T-cell (primary cell): ENCODE results near the gene CASP5. TPM values are rescaled to one million over a fixed set of nuclear protein-coding genes. Genes with fewer than 3 reads are reported as not detected.

Experiments used
- ATAC-seq, 4 experiments: fragments of 200-7000 bp in 3 of 4; fragments of 150-1000 bp in 1 of 4; cut with Tn5 transposase; replicated peaks in 1 of 4; 1 replicate in 3 of 4; 2 replicates in 1 of 4; pipeline ENCODE4 v1.10.0; 2021; ENCODE audit warnings: moderate library complexity in 3 of 4, mild to moderate bottlenecking in 2 of 4, moderate number of reproducible peaks in 1 of 4
- CTCF ChIA-PET, 2 donors: fragments of 300-600 bp; sonication (Branson Sonifier 250); formaldehyde crosslinking; loops; one replicate each; lab custom pipeline; 2022; ENCODE audit warnings: antibody characterized with exemption in 2 of 2; lab: Charles Lee
- POLR2A ChIA-PET, 2 donors: fragments of 300-600 bp; sonication (Branson Sonifier 250); formaldehyde crosslinking; loops; one replicate each; lab custom pipeline; 2022; ENCODE audit warnings: antibody characterized with exemption in 2 of 2; lab: Charles Lee
- DNase-seq, 35 experiments: peaks; one replicate each; pipeline versions ENCODE4 v3.0.0 to v3.0.0-alpha.2; 2013 to 2023
- H3K27ac ChIP-seq: one replicate; pipeline ENCODE4 v1.5.1; 2013; ENCODE audit warnings: low read length
- H3K27me3 ChIP-seq, 2 experiments: replicated peaks in 1 of 2; 1 replicate in 1 of 2; 2 replicates in 1 of 2; pipeline versions ENCODE4 v1.6.1 to v1.7.0; 2013; ENCODE audit warnings: low read length in 1 of 2, mixed read lengths in 1 of 2; ENCODE audit not compliant: control insufficient read depth in 2 of 2, insufficient read depth in 2 of 2; ENCODE audit errors: extremely low read depth in 1 of 2
- H3K36me3 ChIP-seq, 2 donors: 1 replicate in 1 of 2; 2 replicates in 1 of 2; pipeline versions ENCODE4 v1.6.1 to v1.7.0; 2013; ENCODE audit warnings: low read length in 1 of 2; ENCODE audit not compliant: control insufficient read depth in 2 of 2, insufficient read depth in 1 of 2; ENCODE audit errors: extremely low read depth in 1 of 2
- H3K4me1 ChIP-seq, 2 experiments: 1 replicate in 1 of 2; 2 replicates in 1 of 2; pipeline versions ENCODE4 v1.6.1 to v1.7.0; 2013; ENCODE audit warnings: low read length in 2 of 2, mixed read lengths in 1 of 2; ENCODE audit not compliant: insufficient read depth in 2 of 2, control insufficient read depth in 1 of 2; ENCODE audit errors: extremely low read depth in 1 of 2
- H3K4me3 ChIP-seq, 2 donors: 1 replicate in 1 of 2; 2 replicates in 1 of 2; pipeline versions ENCODE4 v1.5.1 to v1.7.0; 2013; ENCODE audit warnings: mild to moderate bottlenecking in 2 of 2, low read length in 1 of 2, moderate library complexity in 1 of 2; ENCODE audit not compliant: control insufficient read depth in 1 of 2; ENCODE audit errors: extremely low read depth in 1 of 2
- H3K9me3 ChIP-seq: 2 replicates; pipeline ENCODE4 v1.7.0; 2013
- H3K27ac Mint-ChIP-seq, 2 donors: one replicate each; pipeline ENCODE4 v1.8.0; 2020 to 2021; ENCODE audit warnings: mild to moderate bottlenecking in 2 of 2, mixed read lengths in 2 of 2
- H3K27me3 Mint-ChIP-seq, 2 donors: one replicate each; pipeline ENCODE4 v1.8.0; 2021 to 2022; ENCODE audit warnings: mixed read lengths in 2 of 2
- H3K36me3 Mint-ChIP-seq: one replicate; pipeline ENCODE4 v1.8.0; 2021; ENCODE audit warnings: mixed read lengths
- H3K4me1 Mint-ChIP-seq, 3 donors: one replicate each; pipeline ENCODE4 v1.8.0; 2020 to 2022; ENCODE audit warnings: mixed read lengths in 3 of 3, mild to moderate bottlenecking in 1 of 3
- H3K4me3 Mint-ChIP-seq, 3 donors: one replicate each; pipeline ENCODE4 v1.8.0; 2020 to 2022; ENCODE audit warnings: mild to moderate bottlenecking in 3 of 3, mixed read lengths in 3 of 3, moderate library complexity in 3 of 3
- H3K9me3 Mint-ChIP-seq, 3 donors: one replicate each; pipeline ENCODE4 v1.8.0; 2020 to 2022; ENCODE audit warnings: mixed read lengths in 3 of 3
- WGBS: methylation state at CpG from one replicate; pipeline ENCODE4 v1.1.5; 2013; ENCODE audit warnings: missing lambda C conversion rate; ENCODE audit not compliant: insufficient coverage; 5-methylcytosine and 5-hydroxymethylcytosine counted together
- total RNA-seq, 35 experiments: library from RNA in 6 of 35; stranded (reverse) in 6 of 35; fragments of 120-200 nt in 1 of 35; gene quantifications; one replicate each; pipeline versions ENCODE4 v1.2.1 to v1.2.4 and lab custom pipeline; 2013 to 2026

The CASP5 gene
- total RNA-seq, 5 donors from 2014 or later (not counting 1 experiment from before 2014, with no cell fraction given) = 0.38 TPM; not detected in 4

- Mint-ChIP-seq H3K27ac (no peak overlapping the region), H3K9me3 (peaks cover 0 to 3% (median 3%) of the 10 kb centered on the region in 3 donors), H3K36me3 (peaks cover 14% of the 10 kb centered on the region), H3K4me1 (no peaks in the 10 kb centered on the region), H3K4me3 (no peak overlapping the region), H3K27me3 (no peaks in the 10 kb centered on the region)
- no CpG with 5 or more reads among the region's 4 CpGs for WGBS
- ChIA-PET POLR2A (no interaction called here), CTCF (no interaction called here)
- H3K36me3 ChIP-seq = peaks cover 0 to 3% of the 10 kb centered on the region in 2 donors
- no peaks in the 10 kb centered on the region for H3K4me1 ChIP-seq
- ATAC-seq (no peak), DNase-seq (no peak)
- no peak overlapping the region for H3K27ac ChIP-seq
- H3K27me3 ChIP-seq = no peaks in the 10 kb centered on the region
- H3K4me3 ChIP-seq = no peak overlapping the region
- no peaks in the 10 kb centered on the region for H3K9me3 ChIP-seq
Observed at GRCh38 chr11:105057432-105057831, 34.5 kb upstream of the CASP5 start.

GRCh38 chr11:105056446-105056845 is 33.5 kb upstream of the CASP5 start:
- no peaks in the 10 kb centered on the region for H3K4me1 ChIP-seq
- DNase-seq (no peak), ATAC-seq (no peak)
- H3K36me3 ChIP-seq = no peaks in the 10 kb centered on the region
- H3K27ac ChIP-seq = no peak overlapping the region
- no peaks in the 10 kb centered on the region for H3K27me3 Mint-ChIP-seq
- H3K9me3 Mint-ChIP-seq = peaks cover 0 to 3% (median 3%) of the 10 kb centered on the region in 3 donors
- no peak overlapping the region for H3K4me3 Mint-ChIP-seq
- no peaks in the 10 kb centered on the region for H3K9me3 ChIP-seq
- WGBS = no CpG with 5 or more reads among the region's 1 CpG
- H3K4me1 Mint-ChIP-seq = no peaks in the 10 kb centered on the region
- POLR2A ChIA-PET = no interaction called here
- H3K27me3 ChIP-seq = no peaks in the 10 kb centered on the region
- H3K4me3 ChIP-seq = no peak overlapping the region
- no peak overlapping the region for H3K27ac Mint-ChIP-seq
- CTCF ChIA-PET = no interaction called here
- peaks cover 7% of the 10 kb centered on the region for H3K36me3 Mint-ChIP-seq

GRCh38 chr11:105054723-105055493 is 31.9 kb upstream of the CASP5 start:
- H3K27me3 ChIP-seq = no peaks in the 10 kb centered on the region
- H3K4me1 ChIP-seq = no peaks in the 10 kb centered on the region
- POLR2A ChIA-PET = interaction anchor here in 1 of 2 donors (0.6 kb wide), 1 partner anchor 11 kb away, joined by 3 read pairs; no protein-coding TSS in a partner anchor
- ATAC-seq = peak in 1 of 4 experiments; percentile 61
- no peaks in the 10 kb centered on the region for H3K9me3 ChIP-seq
- Mint-ChIP-seq H3K9me3 (peaks cover 0 to 3% (median 0%) of the 10 kb centered on the region in 3 donors), H3K27ac (no peak overlapping the region), H3K4me1 (no peaks in the 10 kb centered on the region), H3K4me3 (no peak overlapping the region), H3K36me3 (no peaks in the 10 kb centered on the region), H3K27me3 (no peaks in the 10 kb centered on the region)
- DNase-seq = no peak
- no CpG with 5 or more reads among the region's 2 CpGs for WGBS
- H3K36me3 ChIP-seq = no peaks in the 10 kb centered on the region
- CTCF ChIA-PET = interaction anchor here in 1 of 2 donors (0.7 kb wide), 1 partner anchor 97 kb away, joined by 3 read pairs; no protein-coding TSS in a partner anchor
- H3K27ac ChIP-seq = no peak overlapping the region
- no peak overlapping the region for H3K4me3 ChIP-seq

- WGBS = 92% methylated on average over 2 of the region's 3 CpGs
Observed at GRCh38 chr11:105052487-105052886, 29.5 kb upstream of the CASP5 start.

GRCh38 chr11:105051559-105051958 is 28.6 kb upstream of the CASP5 start:
- Mint-ChIP-seq H3K36me3 (no peaks in the 10 kb centered on the region), H3K27ac (no peak overlapping the region), H3K4me3 (no peak overlapping the region), H3K9me3 (peaks cover 0 to 3% (median 0%) of the 10 kb centered on the region in 3 donors), H3K27me3 (no peaks in the 10 kb centered on the region), H3K4me1 (peaks cover 4 to 7% (median 5%) of the 10 kb centered on the region in 3 donors)
- ATAC-seq (no peak), DNase-seq (no peak)
- Histone ChIP-seq H3K4me1 (no peaks in the 10 kb centered on the region), H3K36me3 (no peaks in the 10 kb centered on the region), H3K27ac (no peak overlapping the region), H3K9me3 (no peaks in the 10 kb centered on the region), H3K4me3 (no peak overlapping the region), H3K27me3 (no peaks in the 10 kb centered on the region)
- CTCF ChIA-PET = no interaction called here
- POLR2A ChIA-PET = no interaction called here
- 100% methylated on average over 2 of the region's 2 CpGs for WGBS

More at GRCh38 chr11:105052487-105052886, 29.5 kb upstream of the CASP5 start:
- Mint-ChIP-seq H3K4me3 (no peak overlapping the region), H3K27me3 (no peaks in the 10 kb centered on the region), H3K27ac (no peak overlapping the region), H3K36me3 (no peaks in the 10 kb centered on the region), H3K4me1 (no peaks in the 10 kb centered on the region), H3K9me3 (peaks cover 0 to 3% (median 0%) of the 10 kb centered on the region in 3 donors)
- Histone ChIP-seq H3K4me1 (no peaks in the 10 kb centered on the region), H3K27me3 (no peaks in the 10 kb centered on the region), H3K36me3 (no peaks in the 10 kb centered on the region), H3K9me3 (no peaks in the 10 kb centered on the region), H3K27ac (no peak overlapping the region), H3K4me3 (no peak overlapping the region)
- ChIA-PET CTCF (no interaction called here), POLR2A (no interaction called here)
- ATAC-seq = no peak
- no peak for DNase-seq

GRCh38 chr11:105049481-105049880 is 26.5 kb upstream of the CASP5 start:
- Histone ChIP-seq H3K4me3 (no peak overlapping the region), H3K9me3 (no peaks in the 10 kb centered on the region), H3K27me3 (no peaks in the 10 kb centered on the region), H3K27ac (no peak overlapping the region), H3K4me1 (peaks cover 3 to 7% of the 10 kb centered on the region in 2 experiments), H3K36me3 (no peaks in the 10 kb centered on the region)
- Mint-ChIP-seq H3K9me3 (peaks cover 0 to 3% (median 0%) of the 10 kb centered on the region in 3 donors), H3K4me3 (no peak overlapping the region), H3K36me3 (no peaks in the 10 kb centered on the region), H3K4me1 (peaks cover 19 to 25% (median 24%) of the 10 kb centered on the region in 3 donors), H3K27ac (no peak overlapping the region), H3K27me3 (no peaks in the 10 kb centered on the region)
- ATAC-seq = no peak
- DNase-seq = no peak
- ChIA-PET CTCF (no interaction called here), POLR2A (no interaction called here)
- no CpG with 5 or more reads among the region's 1 CpG for WGBS
